Right kidney (tissue), 1 donor: ENCODE data around the gene GRID1.
"Not testable (repeated sequence)": the region's sequence is repeated elsewhere in the genome, so short reads cannot be mapped to it uniquely, and the experiment has no call there.

ENCODE experiments used
- DNase-seq: peaks from one replicate; pipeline ENCODE4 v3.0.0-alpha.2; 2016

The GRID1 gene

GRCh38 chr10:86130041-86130440 is 236.6 kb downstream of the GRID1 start:
- DNase-seq = no peak

GRCh38 chr10:86128360-86128759 is 238.2 kb downstream of the GRID1 start:
- DNase-seq = no peak

- no peak for DNase-seq
Observed at GRCh38 chr10:86127274-86127819, 239.2 kb downstream of the GRID1 start.

GRCh38 chr10:86124734-86125133 is 241.9 kb downstream of the GRID1 start:
- no peak for DNase-seq

GRCh38 chr10:86123715-86124114 is 242.9 kb downstream of the GRID1 start:
- no peak for DNase-seq

GRCh38 chr10:86123304-86123703 is 243.3 kb downstream of the GRID1 start:
- no peak for DNase-seq

GRCh38 chr10:86122646-86123045 is 243.9 kb downstream of the GRID1 start:
- no peak for DNase-seq

GRCh38 chr10:86121200-86121599 is 245.4 kb downstream of the GRID1 start:
- no peak for DNase-seq

GRCh38 chr10:86117051-86117450 is 249.5 kb downstream of the GRID1 start:
- DNase-seq = no peak

- no peak for DNase-seq
Observed at GRCh38 chr10:86113983-86114382, 252.6 kb downstream of the GRID1 start.

- no peak for DNase-seq
Observed at GRCh38 chr10:86113501-86113900, 253.1 kb downstream of the GRID1 start.

GRCh38 chr10:86113044-86113443 is 253.6 kb downstream of the GRID1 start:
- DNase-seq = no peak

- DNase-seq = no peak
Observed at GRCh38 chr10:86111902-86112545, 254.6 kb downstream of the GRID1 start.

GRCh38 chr10:86110156-86110786 is 256.3 kb downstream of the GRID1 start:
- DNase-seq = no peak

- no peak for DNase-seq
Observed at GRCh38 chr10:86109421-86109820, 257.2 kb downstream of the GRID1 start.

GRCh38 chr10:86108696-86109095 is 257.9 kb downstream of the GRID1 start:
- no peak for DNase-seq

GRCh38 chr10:86107611-86108310 is 258.8 kb downstream of the GRID1 start:
- not testable (repeated sequence) for DNase-seq

- DNase-seq = no peak
Observed at GRCh38 chr10:86107131-86107530, 259.5 kb downstream of the GRID1 start.

- DNase-seq = no peak
Observed at GRCh38 chr10:86106616-86107015, 260.0 kb downstream of the GRID1 start.

- DNase-seq = no peak
Observed at GRCh38 chr10:86105640-86106039, 261.0 kb downstream of the GRID1 start.

GRCh38 chr10:86105181-86105580 is 261.4 kb downstream of the GRID1 start:
- no peak for DNase-seq

GRCh38 chr10:86104611-86105145 is 261.9 kb downstream of the GRID1 start:
- DNase-seq = no peak

GRCh38 chr10:86104156-86104555 is 262.4 kb downstream of the GRID1 start:
- DNase-seq = no peak
